Measurements from ENCODE around the gene SP100. TPM values are rescaled to one million over a fixed set of nuclear protein-coding genes. Genes with fewer than 3 reads are reported as not detected.
"Not testable (repeated sequence)": the region's sequence is repeated elsewhere in the genome, so short reads cannot be mapped to it uniquely, and the experiment has no call there.

Gene SP100
- total RNA-seq, 1 donor from 2014 or later, result 92.6 TPM

DNA sequence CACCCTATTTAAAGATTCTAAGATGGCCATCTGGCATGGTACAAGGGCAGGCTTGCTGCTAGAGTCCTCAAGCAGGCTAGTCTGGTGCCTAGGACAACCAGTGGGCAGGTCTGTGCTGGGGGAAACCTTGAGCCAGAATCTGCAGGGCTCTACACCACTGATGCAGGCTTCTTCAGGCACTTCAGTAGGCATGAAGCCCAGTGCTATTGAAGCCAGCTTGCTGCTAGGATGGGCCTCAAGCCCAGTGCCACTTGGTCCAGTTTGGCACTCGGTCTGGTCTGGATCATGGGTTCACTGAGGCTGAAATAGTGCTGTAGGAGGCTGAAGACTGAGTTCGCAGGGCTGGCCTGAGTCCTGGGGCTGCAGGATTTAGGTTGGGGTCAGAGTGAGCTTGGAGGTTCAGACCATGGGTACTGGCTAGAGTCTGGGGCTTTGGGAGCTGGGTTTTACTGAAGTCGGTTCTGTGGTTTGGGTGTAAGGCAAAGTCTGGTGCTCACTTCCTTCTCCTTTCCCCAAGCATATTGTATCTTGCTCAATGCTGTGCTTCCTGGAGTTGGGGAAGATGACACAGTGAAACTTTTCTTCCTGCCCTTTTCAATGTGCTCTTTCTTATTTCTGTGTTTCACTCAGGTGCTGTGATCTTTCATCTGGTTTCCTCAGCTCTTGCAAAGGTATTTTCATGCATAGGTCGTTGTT is 41.2 kb downstream of the SP100 start:
- DNase-seq (ENCODE audit: low read depth), result no peak

DNA sequence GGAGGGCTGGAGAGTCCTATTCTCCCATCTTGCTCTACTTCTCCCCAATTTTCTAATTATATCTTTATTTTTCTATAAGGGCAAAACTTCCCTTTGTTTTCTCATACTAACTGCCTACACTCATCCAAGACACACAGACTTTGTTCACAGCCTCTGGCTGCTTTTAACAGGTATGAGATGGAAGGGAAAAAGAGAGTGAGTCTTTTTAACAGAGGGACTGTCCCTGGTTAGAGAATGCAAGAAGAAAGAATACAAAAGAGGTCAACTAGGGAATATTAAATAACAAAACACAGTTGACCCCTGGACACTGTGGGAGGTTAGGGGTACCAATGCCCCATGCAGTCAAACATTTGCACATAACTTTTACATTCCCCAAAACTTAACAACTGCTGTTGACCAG is 41.8 kb downstream of the SP100 start:
- no peak for DNase-seq (ENCODE audit: low read depth)

DNA sequence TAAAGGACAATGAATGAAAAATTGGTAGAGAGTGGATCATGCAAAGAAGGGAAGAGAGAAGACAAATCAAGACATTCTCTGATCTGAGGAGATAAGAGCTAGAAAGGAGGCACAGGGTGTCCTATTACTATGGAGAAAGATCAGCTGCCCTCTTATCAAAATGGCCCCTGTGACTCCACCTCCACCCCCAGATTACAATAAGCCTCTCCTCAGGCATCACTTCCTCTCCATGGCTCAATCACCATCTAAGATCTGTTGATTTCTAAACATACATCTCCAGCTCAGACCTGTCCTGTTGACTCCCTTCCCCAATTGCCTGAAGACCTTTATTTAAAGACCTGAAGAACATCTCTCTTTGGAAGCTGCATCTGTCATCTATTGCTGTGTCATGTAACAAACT is 43.2 kb downstream of the SP100 start:
- DNase-seq (ENCODE audit: low read depth), result no peak

DNA sequence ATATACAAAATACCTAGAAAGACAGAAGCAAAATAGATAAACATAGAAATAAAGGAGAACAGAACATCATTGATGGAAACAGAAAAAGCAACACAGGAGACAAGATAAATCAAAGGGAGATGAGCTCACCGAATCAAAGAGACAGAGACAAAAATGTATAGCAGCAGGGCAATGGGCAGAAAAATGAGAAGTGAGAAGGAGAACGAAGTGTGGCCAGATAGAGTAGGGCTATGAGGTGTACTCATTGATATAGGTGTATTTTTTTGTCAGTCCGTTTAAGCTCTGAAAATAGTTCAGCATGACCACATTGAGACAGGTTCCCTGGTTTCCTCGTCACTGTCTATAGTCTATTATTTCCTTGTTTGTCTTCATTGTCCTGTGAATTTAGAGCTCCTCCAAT is 55.1 kb downstream of the SP100 start:
- no peak for DNase-seq (ENCODE audit: low read depth)

DNA sequence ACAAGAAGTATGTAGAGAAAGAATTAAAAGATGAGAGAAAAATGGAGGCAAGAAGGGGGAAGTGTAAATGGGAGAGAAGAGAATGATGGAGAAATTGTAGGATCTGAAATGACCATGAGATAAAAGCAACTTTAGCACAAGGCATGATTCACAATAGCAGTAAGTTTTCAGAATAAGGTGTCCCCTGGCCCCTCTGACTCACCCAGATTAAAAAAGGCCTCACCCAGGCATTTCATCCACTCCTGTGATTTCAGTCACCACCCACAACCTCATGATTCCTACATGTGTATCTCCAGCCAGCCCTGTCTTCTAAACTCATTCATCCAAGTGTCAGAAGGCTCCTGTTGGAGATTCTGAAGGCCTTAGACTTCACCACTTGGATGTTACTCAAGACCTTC is 56.6 kb downstream of the SP100 start:
- DNase-seq (ENCODE audit: low read depth), result peak; percentile 12

DNA sequence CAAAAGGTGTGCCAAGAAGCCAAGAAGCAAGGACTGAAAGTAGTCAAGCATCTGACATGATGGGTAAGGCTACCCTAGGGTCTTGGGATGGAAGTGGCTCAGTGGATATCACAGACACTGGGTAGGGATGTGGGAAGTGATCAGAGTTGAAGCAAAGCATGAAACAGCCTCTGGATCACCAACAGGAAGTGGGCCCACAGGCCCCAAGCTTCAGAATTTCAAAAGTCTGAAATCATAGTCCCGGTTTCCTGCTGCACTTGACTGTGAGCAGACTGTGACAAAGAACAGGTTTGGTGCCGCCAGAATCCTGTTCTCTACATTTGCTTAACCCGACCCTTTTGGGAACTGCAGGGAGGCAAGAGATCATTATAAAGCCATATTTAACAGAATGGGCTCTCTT is 57.4 kb downstream of the SP100 start:
- no peak for DNase-seq (ENCODE audit: low read depth)

DNA sequence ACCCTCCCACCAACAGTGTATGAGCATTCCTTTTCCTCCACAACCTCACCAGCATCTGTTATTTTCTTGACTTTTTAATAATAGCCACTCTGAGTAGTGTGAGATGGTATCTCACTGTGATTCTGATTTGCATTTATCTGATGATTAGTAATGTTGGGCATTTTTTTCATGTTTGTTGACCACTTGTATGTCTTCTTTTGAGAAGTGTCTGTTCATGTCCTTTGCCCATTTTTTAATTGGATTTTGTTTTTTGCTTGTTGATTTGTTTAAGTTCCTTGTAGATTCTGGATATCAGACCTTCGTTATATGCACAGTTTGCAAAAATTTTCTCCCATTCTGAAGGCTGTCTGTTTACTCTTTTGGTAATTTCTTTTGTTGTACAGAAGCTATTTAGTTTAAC is 59.1 kb downstream of the SP100 start:
- peak; percentile 3 for DNase-seq (ENCODE audit: low read depth)

DNA sequence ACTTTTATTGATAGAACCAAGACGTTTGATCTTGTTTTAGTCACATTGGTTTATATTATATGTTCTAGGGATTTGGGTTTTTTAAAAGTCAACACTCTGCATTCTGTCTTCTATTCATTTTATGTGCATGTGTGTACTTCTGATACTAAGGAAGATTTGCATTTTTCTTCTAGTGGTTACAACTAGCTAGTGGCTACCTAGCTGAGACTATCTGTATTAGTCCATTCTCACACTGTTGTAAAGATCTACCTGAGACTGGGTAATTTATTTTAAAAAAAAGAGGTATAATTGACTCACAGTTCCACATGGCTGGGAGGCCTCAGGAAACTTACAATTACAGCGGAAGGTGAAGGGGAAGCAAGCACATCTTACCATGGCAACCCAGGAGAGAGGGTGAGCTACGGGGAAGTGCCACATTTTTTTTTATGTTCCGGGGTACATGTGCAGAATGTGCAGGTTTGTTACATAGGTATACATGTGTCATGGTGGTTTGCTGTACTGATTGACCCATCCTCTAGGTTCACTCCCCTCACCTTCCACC is 69.9 kb downstream of the SP100 start:
- no peak for DNase-seq (ENCODE audit: low read depth)

DNA sequence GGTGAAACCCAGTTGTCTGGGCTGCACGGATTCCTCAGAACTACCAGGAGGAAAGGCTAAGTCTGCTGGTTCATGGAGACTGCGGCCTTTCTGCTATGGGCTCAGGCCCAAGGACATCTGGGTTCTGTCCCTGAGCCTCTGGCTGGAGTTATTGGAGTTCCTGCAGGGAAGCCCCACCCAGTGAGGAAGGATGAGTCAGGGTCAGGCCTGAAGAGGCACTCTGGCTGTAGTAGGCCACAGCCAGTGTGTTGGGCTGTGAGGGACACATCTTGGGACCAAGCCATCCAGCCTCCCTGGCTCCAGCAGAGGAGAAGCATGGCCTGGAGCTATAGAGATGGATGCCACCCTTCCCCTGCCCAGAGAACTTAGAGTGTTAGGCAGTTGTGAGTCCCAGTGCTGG is 75.2 kb downstream of the SP100 start:
- not testable (repeated sequence) for DNase-seq (ENCODE audit: low read depth)

DNA sequence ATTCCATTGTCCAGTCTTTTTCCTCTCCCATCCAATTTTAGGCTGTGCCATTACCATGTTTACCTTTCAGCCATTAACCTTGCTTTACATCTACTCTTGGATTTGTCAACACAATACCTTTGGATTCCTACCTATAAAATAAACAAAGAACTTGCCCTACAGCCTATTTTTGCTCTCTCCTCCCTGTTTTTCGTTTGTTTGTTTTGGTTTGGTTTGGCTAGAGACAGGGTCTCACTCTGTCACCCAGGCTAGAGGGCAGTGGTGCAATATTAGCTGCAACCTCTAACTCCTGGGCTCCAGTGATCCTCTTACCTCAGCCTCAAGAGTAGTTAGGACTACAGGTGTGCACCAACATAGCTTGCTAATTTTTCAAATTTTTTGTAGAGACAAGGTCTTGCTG is 76.1 kb downstream of the SP100 start:
- no peak for DNase-seq (ENCODE audit: low read depth)

DNA sequence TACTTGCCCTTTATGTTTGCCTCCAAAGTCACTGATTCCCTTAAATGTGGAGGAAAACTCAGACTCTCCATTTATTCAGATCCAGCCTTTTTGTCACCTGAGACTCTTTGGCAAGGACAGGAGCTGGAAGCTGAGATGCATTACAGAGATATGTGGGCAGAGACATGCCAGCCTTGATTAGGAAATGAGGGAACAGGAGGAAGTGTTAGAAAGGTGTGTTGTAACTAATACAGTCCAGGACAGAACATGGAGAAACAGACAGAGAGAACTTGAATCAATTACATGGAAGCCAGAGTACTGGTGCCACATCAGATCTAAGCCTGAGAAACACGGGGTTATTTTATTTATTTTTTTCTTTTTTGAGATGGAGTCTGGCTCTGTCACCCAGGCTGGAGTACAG is 79.0 kb downstream of the SP100 start:
- DNase-seq (ENCODE audit: low read depth), result no peak

DNA sequence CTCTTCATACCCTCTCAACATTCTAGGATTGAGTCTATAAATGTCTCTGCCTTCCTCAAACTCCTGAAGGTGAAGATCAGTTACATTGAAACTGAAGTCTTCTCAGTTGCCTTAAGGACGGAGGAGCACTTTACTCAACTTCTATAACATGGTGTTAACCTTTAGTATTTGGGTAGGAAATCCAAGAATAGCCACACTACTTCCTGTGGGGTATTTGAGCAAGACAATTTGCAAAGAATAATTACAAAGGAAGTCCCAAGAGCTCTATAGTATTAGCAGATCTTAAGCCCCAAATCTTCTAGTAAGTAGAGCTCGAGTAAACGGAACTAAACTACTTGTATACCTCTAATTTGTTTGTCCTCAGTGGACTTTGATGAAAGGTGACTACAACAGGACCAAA is 80.9 kb downstream of the SP100 start:
- DNase-seq (ENCODE audit: low read depth), result no peak

DNA sequence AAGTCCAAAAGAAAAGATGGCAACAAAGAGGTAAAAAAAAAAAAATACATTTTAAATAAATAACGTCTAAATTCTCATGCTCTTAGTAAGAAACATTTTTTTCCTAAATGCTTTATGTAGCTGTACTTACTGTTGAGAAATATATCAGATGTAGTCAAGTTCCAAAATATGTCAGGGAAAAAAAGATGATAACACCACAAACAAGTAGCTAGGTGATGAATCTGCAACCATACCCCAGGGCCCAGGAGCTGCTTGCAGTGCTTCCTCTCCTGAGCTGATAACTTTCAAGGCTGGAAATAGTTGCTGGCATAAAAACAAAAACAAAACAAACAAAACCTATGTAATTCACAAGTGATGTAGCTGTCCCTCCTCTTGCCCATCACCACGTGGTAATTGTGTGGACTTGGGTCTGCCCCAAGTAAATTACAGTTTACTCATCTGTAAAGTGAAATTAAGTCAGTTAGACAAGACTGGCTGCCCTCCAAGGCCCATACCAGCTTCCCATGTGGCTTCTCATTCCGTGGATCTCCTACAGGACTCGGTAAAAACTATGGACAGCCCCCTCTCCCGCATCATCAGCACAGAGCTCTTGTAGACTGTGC is 82.6 kb downstream of the SP100 start:
- no peak for DNase-seq (ENCODE audit: low read depth)

DNA sequence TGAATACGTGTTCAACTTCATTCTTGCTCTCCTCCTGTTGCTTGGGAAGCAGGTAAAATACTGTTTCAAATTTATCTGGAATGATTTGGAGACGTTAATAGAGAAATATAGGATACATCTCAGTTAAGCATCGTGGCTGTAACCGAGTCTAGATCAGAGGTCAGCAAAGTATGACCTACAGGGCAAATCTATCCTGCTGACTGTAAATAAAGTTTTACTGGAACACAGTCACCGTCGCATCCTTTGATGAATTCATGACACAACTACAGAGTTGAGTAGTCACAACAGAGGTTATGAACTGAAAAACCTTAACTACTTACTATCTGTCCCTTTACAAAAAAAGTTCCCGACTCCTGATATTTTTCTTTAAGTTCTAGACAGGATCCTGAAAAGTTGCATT is 86.6 kb downstream of the SP100 start:
- no peak for DNase-seq (ENCODE audit: low read depth)

DNA sequence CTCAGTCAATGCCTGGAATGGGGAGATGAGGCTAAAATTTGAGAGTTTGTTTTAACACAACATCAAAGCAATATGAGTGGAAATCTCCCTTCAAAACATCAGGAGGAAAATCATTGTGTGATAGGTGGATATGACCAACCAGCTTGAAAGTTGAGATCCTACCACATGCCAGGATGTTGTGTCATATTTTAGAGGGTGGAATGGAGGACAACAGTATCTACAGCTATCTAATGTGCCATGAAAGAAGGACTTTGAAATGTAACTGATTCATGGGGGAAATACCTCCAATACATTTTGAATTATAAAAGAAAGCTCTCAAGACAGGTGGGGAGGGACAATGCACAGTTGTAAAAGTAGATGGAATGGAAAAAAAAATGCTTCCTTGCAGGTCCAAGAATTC is 87.8 kb downstream of the SP100 start:
- DNase-seq (ENCODE audit: low read depth), result no peak

DNA sequence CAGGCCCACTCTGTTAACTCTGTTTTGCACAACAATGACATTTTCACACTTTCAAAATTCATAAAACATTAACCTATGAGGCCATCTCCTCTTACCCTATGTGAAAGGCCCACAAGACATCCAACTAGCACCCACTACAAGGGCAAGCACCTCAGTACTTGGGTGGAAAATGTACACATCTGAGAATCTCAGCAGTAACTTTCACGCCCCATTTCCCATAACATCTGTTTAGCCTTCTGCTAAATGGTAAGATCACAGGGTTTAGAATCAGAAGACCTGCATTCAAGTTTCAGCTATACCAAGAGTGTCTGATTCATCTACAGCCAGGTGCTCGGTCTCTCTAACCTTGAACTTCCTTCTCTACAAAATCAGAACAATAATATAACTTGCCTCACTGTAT is 89.2 kb downstream of the SP100 start:
- no peak for DNase-seq (ENCODE audit: low read depth)

DNA sequence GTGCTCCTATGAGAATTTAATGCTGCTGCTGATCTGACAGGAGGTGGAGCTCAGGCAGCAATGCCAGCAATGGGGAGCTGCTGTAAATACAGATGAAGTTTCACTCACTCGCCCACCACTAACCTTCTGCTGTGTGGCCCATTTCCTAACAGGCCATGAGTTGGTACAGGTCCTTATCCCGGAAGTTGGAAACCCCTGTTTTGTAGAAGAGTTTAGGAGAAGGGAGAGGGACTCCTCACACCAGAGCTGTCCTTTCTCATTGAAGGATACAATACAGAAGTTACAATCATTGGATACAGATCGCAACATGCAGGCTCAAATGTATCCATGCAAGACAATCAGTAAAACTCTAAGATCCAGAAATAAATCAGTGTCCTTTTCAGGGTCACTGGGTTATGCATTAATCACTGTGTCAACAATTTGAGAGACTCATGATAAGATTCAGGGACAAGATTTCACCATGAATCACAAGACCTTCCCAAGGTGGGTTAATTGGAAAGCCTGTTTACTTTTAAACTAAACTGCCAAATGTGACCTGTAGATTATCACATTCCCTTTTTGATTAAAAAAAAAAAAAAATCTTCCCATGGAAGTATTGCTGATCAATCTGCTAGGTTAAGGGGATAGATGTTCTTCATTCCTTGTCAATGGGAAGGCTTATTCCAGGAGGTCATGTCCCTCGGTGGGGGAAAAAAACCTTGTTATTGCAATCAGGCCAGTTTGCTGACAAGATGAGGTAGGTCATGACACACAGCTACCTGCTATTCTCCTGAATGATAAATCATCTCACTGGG is 97.2 kb downstream of the SP100 start:
- no peak for DNase-seq (ENCODE audit: low read depth)

DNA sequence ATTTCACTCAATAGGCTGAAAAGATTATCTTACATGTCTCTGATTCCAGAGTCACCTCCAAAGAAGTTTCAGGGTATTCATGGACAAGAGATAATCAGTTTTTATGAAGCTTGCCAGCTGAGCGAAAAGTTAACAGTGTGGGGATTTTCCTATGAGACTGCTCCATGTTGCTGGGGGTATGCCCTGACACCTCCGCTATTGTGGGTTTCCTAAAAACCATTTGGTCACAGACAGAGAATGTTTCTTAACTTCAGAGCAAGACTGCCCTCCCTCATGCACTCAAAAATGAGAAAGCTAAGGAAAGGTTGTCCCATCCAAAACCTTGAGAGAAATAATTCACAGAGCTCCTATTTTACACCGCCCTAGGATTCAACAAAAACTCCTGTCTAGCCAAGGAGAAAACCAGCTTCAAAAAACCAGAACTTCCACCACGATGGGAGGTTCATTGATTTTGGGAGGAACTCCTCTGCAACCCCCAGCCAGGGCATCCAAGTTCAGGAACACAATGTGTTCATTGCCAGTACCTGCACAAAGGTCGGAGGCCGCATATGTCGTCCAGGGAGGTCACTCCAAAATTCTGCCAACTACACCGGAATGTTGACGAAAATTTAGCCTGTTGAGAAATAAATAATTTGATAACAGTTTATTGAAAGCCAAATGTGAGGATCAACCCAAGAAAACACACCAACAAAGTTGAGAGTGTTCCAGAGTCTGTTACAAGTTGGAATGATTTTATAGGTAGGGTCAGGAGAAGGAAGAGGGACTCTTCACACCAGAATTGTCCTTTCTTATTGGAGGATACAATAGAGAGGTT is 104.3 kb downstream of the SP100 start:
- DNase-seq (ENCODE audit: low read depth), result no peak

DNA sequence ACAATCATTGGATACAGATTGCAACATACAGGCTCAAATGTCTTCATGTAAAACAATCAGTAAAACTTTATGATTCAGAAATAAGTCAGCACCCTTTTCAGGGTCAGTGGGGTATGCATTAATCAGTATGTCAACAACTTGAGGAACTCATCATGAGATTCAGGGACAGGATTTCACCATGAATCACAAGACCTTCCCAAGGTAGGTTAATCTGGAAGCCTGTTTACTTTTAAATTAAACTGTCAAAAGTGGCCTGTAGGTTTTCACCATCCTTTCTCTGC is 104.8 kb downstream of the SP100 start:
- no peak for DNase-seq (ENCODE audit: low read depth)

DNA sequence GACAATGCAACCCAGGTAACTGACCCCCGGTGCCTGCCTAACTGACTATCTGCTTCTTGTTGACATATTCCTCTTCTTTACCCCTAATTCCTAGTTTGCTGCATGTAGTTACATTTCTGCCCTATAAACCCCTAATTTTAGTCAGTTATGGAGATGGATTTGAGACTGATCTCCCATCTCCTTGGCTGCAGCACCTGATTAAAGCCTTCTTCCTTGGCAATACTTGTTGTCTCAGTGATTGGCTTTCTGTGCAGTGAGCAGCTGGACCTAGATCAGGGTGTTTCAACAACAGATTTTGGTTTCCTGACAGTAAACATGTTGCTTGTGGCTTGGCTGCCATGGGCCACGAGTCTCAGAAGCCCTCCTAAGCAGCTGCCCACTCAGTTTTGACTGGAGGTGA is 105.4 kb downstream of the SP100 start:
- no peak for DNase-seq (ENCODE audit: low read depth)

DNA sequence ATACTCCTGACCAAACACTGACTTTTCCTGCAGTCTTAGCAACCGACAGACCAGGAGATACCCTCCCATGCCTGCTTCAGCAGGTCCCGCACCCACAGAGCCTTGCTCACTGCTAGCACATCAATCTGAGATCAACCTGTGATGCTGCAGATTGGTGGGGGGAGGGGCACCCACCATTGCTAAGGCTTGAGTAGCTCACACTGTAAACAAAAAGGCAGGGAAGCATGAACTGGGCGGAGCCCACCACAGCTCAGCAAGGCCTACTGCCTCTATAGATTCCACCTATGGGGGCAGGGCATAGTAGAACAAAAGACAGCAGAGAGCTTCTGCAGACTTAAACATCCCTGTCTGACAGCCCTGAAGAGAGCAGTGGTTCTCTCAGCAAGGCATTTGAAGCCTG is 109.7 kb downstream of the SP100 start:
- no peak for DNase-seq (ENCODE audit: low read depth)

DNA sequence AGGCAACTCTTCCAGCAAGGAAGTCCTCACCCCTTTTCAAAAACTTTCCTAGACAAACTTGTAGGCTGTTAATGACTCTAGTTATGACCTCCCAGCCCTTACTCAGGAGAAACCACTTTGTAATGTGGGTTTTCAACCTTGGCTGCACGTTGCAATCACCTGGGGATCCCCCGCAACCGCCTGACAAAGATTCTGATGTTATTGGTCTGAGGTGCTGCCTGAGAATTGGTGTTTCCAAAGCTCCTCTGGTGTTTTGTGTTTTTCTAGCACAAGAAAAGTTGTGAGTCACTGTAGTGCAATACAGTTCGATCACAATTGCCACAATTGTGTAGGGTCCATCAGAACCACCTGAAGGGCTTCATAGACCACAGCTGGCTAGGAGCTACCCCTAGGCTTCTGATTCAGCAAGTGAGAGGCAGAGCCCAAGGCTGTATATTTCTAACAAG is 121.6 kb downstream of the SP100 start:
- DNase-seq (ENCODE audit: low read depth), result no peak
